ENCODE results near the gene KLHL34. TPM values are rescaled to one million over a fixed set of nuclear protein-coding genes. Genes with fewer than 3 reads are reported as not detected.

The KLHL34 gene
- total and polyA plus RNA-seq, 2 experiments from 2014 or later, result 0.81 to 1.1 TPM

- no peaks in the 10 kb centered on the region for H3K9me2 ChIP-seq (ENCODE audit: insufficient read depth)
- H3F3A ChIP-seq (replicated peaks; ENCODE audit: low read depth), result no peaks in the 10 kb centered on the region
- Mint-ChIP-seq H3K36me3 (ENCODE audit: low read depth) (no peaks in the 10 kb centered on the region), H3K27ac (no peak overlapping the region), H3K4me3 (no peak overlapping the region), H3K4me1 (peaks cover 12% of the 10 kb centered on the region; the same call in 2 of the 3 replicates), H3K27me3 (ENCODE audit: insufficient read depth, low read depth, poor library complexity) (peaks cover 4% of the 10 kb centered on the region), H3K9me3 (no peaks in the 10 kb centered on the region)
- no peak overlapping the region for H2AFZ ChIP-seq
- H4K20me1 ChIP-seq (replicated peaks; ENCODE audit: insufficient read depth), result no peaks in the 10 kb centered on the region
- no peak overlapping the region for H3K4me3 ChIP-seq
- no peaks in the 10 kb centered on the region for H3K27me3 ChIP-seq (ENCODE audit: insufficient read depth)
- no peaks in the 10 kb centered on the region for H3K36me3 ChIP-seq (ENCODE audit: insufficient read depth)
- H3K27ac ChIP-seq (ENCODE audit: low read depth), result no peak overlapping the region
- no peaks in the 10 kb centered on the region for H3K79me2 ChIP-seq (replicated peaks; ENCODE audit: insufficient read depth)
- no peak overlapping the region for H3K4me2 ChIP-seq
- no peaks in the 10 kb centered on the region for H3K4me1 ChIP-seq (ENCODE audit: insufficient read depth)
- no peak for TF ChIP-seq NANOG (IDR thresholded peaks at IDR 0.05; ENCODE audit: borderline replicate concordance)
- ATAC-seq (no peak), DNase-seq (ENCODE audit: low spot score) (no peak)
Measured at GRCh38 chrX:21674430-21675186, 16.5 kb upstream of the KLHL34 start.

- H3K36me3 Mint-ChIP-seq (ENCODE audit: low read depth), result no peaks in the 10 kb centered on the region
- Histone ChIP-seq H3K36me3 (ENCODE audit: insufficient read depth) (no peaks in the 10 kb centered on the region), H3K4me3 (no peak overlapping the region), H3K9me2 (ENCODE audit: insufficient read depth) (no peaks in the 10 kb centered on the region), H3K27ac (ENCODE audit: low read depth) (no peak overlapping the region), H4K20me1 (replicated peaks; ENCODE audit: insufficient read depth) (no peaks in the 10 kb centered on the region), H3K4me1 (ENCODE audit: insufficient read depth) (no peaks in the 10 kb centered on the region), H2AFZ (no peak overlapping the region), H3K4me2 (no peak overlapping the region), H3K79me2 (replicated peaks; ENCODE audit: insufficient read depth) (no peaks in the 10 kb centered on the region), H3F3A (replicated peaks; ENCODE audit: low read depth) (no peaks in the 10 kb centered on the region), H3K27me3 (ENCODE audit: insufficient read depth) (no peaks in the 10 kb centered on the region)
- H3K27ac Mint-ChIP-seq, result no peak overlapping the region
- H3K4me1 Mint-ChIP-seq, result no peaks in the 10 kb centered on the region
- H3K4me3 Mint-ChIP-seq, result no peak overlapping the region
- no peaks in the 10 kb centered on the region for H3K9me3 Mint-ChIP-seq
- peaks cover 2% of the 10 kb centered on the region for H3K27me3 Mint-ChIP-seq (ENCODE audit: insufficient read depth, low read depth, poor library complexity)
- no peak for DNase-seq (ENCODE audit: low spot score)
- ATAC-seq, result no peak
- TF ChIP-seq ZNF331 (CRISPR knock-in tag; IDR thresholded peaks at IDR 0.05; ENCODE audit: low read depth) (no peak), ZNF114 (CRISPR knock-in tag; IDR thresholded peaks at IDR 0.05) (no peak), NANOG (IDR thresholded peaks at IDR 0.05; ENCODE audit: borderline replicate concordance) (no peak), POLR2AphosphoS5 (IDR thresholded peaks at IDR 0.05; ENCODE audit: low read depth) (no peak), ETS1 (IDR thresholded peaks at IDR 0.05) (no peak), CREB1 (CRISPR knock-in tag; IDR thresholded peaks at IDR 0.05; ENCODE audit: low read depth) (no peak), ZNF462 (CRISPR knock-in tag; IDR thresholded peaks at IDR 0.05) (no peak), STAT1 (IDR thresholded peaks at IDR 0.05; ENCODE audit: unreplicated experiment) (no peak), EZH2 (IDR thresholded peaks at IDR 0.05; ENCODE audit: low read depth, unreplicated experiment) (no peak), EZH2phosphoT487 (IDR thresholded peaks at IDR 0.05; ENCODE audit: unreplicated experiment) (no peak), REST (IDR thresholded peaks at IDR 0.05; ENCODE audit: unreplicated experiment) (no peak)
Measured at GRCh38 chrX:21666679-21667078, 8.5 kb upstream of the KLHL34 start.
